ENCODE measurements around the gene MXRA8. TPM values are rescaled to one million over a fixed set of nuclear protein-coding genes. Genes with fewer than 3 reads are reported as not detected.
A peak's percentile ranks its signal among the peaks of the same experiment; 100 is the strongest.
"Not testable (repeated sequence)": the region's sequence is repeated elsewhere in the genome, so short reads cannot be mapped to it uniquely, and the experiment has no call there.

Gene MXRA8
- total and polyA plus RNA-seq, 8 donors, result 1.6 to 35.8 (median 11.7) TPM

- FAIRE-seq (no peak), DNase-seq (peak in 1 of 6 donors; percentile 26), ATAC-seq (no peak)
- H3K36me3 ChIP-seq, result peaks cover 0 to 14% (median 13%) of the 10 kb centered on the region in 3 donors
- no peak for TF ChIP-seq CTCF (IDR thresholded peaks at IDR 0.05)
- 84 to 88% methylated on average over 7 of the region's 7 CpGs for whole genome bisulfite sequencing, 2 donors
- no peaks in the 10 kb centered on the region for H3K27me3 ChIP-seq
- H3K4me1 ChIP-seq, result peaks cover 15 to 29% (median 23%) of the 10 kb centered on the region in 3 donors
- intact Hi-C loops (cut with DNase I), result loop anchor here in 2 of 3 donors (5.0 kb wide), 2 partner anchors 34 to 39 kb away; partner anchors contain the start of gene VWA1 (in 1 of the 2)
- no peak overlapping the region for H3K4me3 ChIP-seq
- no peaks in the 10 kb centered on the region for H3K9me3 ChIP-seq
- H3K27ac ChIP-seq, result no peak overlapping the region
These were observed 45.3 kb upstream of the MXRA8 start for GRCh38 chr1:1403653-1404052.

GRCh38 chr1:1402901-1403392 lies 44.6 kb upstream of the MXRA8 start:
- H3K27ac ChIP-seq, H3K9me3 ChIP-seq, DNase-seq, H3K4me3 ChIP-seq, FAIRE-seq, H3K27me3 ChIP-seq, ATAC-seq: not testable (repeated sequence)
- peaks cover 0 to 14% (median 13%) of the 10 kb centered on the region in 3 donors for H3K36me3 ChIP-seq
- H3K4me1 ChIP-seq, result peaks cover 11 to 26% (median 19%) of the 10 kb centered on the region in 3 donors
- WGBS, 2 donors, result 89% methylated on average over 9 of the region's 9 CpGs
- intact Hi-C loops (cut with DNase I), result loop anchor here in 2 of 3 donors (5.0 kb wide), 2 partner anchors 34 to 39 kb away; partner anchors contain the start of gene VWA1 (in 1 of the 2)

GRCh38 chr1:1402072-1402900 lies 43.9 kb upstream of the MXRA8 start:
- peak in 3 of 4 donors; percentile 15 to 24 (median 21) for TF ChIP-seq CTCF (IDR thresholded peaks at IDR 0.05)
- H3K9me3 ChIP-seq, result no peaks in the 10 kb centered on the region
- ATAC-seq (no peak), FAIRE-seq (no peak), DNase-seq (peak in 3 of 6 donors; percentile 43 to 54 (median 50))
- no peak overlapping the region for H3K4me3 ChIP-seq
- H3K4me1 ChIP-seq, result peaks cover 12 to 30% (median 23%) of the 10 kb centered on the region in 3 donors
- H3K27me3 ChIP-seq, result no peaks in the 10 kb centered on the region
- intact Hi-C loops (cut with DNase I), result loop anchor here in 2 of 3 donors (5.0 kb wide), 2 partner anchors 35 to 40 kb away; partner anchors contain the start of gene VWA1 (in 1 of the 2)
- no peak overlapping the region for H3K27ac ChIP-seq
- H3K36me3 ChIP-seq, result peaks cover 0 to 17% (median 16%) of the 10 kb centered on the region in 3 donors
- WGBS, 2 donors, result 60 to 62% methylated on average over 20 of the region's 20 CpGs

- peaks cover 12 to 30% (median 23%) of the 10 kb centered on the region in 3 donors for H3K4me1 ChIP-seq
- FAIRE-seq (no peak), DNase-seq (peak in 1 of 6 donors; percentile 47), ATAC-seq (no peak)
- no peak overlapping the region for H3K27ac ChIP-seq
- no peaks in the 10 kb centered on the region for H3K9me3 ChIP-seq
- intact Hi-C loops (cut with DNase I), result loop anchor here in 2 of 3 donors (5.0 kb wide), 2 partner anchors 36 to 41 kb away; partner anchors contain the start of gene VWA1 (in 1 of the 2)
- no peak for TF ChIP-seq CTCF (IDR thresholded peaks at IDR 0.05)
- no peak overlapping the region for H3K4me3 ChIP-seq
- H3K27me3 ChIP-seq, result no peaks in the 10 kb centered on the region
- H3K36me3 ChIP-seq, result peaks cover 0 to 22% (median 21%) of the 10 kb centered on the region in 3 donors
- WGBS, 2 donors, result 84 to 87% methylated on average over 7 of the region's 7 CpGs
These were observed 43.2 kb upstream of the MXRA8 start for GRCh38 chr1:1401457-1402010.
